Cardiac muscle cell (in vitro differentiated cells and primary cell): ENCODE measurements around the gene ZNF362. TPM values are rescaled to one million over a fixed set of nuclear protein-coding genes. Genes with fewer than 3 reads are reported as not detected.

Source experiments
- DNase-seq, 2 donors: peaks; one replicate each; pipeline versions ENCODE4 v3.0.0 to v3.0.0-alpha.2; 2010 to 2017; ENCODE audit warnings: low read depth in 1 of 2, low spot score in 1 of 2
- H3K27ac ChIP-seq: fragments of 200-600 bp; sonication (generic); 2 replicates; pipeline ENCODE4 v1.5.1; 2016
- H3K27me3 ChIP-seq: fragments of 200-600 bp; sonication (generic); 2 replicates; pipeline ENCODE4 v1.6.0; 2016; ENCODE audit warnings: control low read depth
- H3K36me3 ChIP-seq: fragments of 200-600 bp; sonication (generic); 2 replicates; pipeline ENCODE4 v1.5.1; 2016; ENCODE audit warnings: control low read depth
- H3K4me1 ChIP-seq: fragments of 200-600 bp; sonication (generic); 2 replicates; pipeline ENCODE4 v1.8.1; 2017; ENCODE audit warnings: low read depth, mild to moderate bottlenecking, mixed run types
- H3K4me3 ChIP-seq: fragments of 200-600 bp; sonication (generic); 2 replicates; pipeline ENCODE4 v1.5.1; 2016; ENCODE audit warnings: mild to moderate bottlenecking
- H3K9me3 ChIP-seq: fragments of 200-600 bp; sonication (generic); 2 replicates; pipeline ENCODE4 v1.5.1; 2017; ENCODE audit warnings: low read depth, mild to moderate bottlenecking, control low read depth
- polyA plus RNA-seq: library from polyadenylated mRNA; unstranded; fragments of >200 nt; fragmentation: Nextera tagmentation; extraction: Ambion mirVana; gene quantifications from 2 replicates; pipeline ENCODE4 v1.2.1, GENCODE V29; 2016
- total RNA-seq: library from RNA; depleted of rRNA; stranded (reverse); fragments of >200 nt; gene quantifications from 2 replicates; pipeline ENCODE4 v1.2.3, GENCODE V29; 2016
- TF ChIP-seq, protein P1 (sequence below): IDR thresholded peaks from 2 replicates; pipeline ENCODE4 v1.5.1; 2012; ENCODE audit warnings: low read depth, mild to moderate bottlenecking, low read length

Gene ZNF362
- total and polyA plus RNA-seq, 2 experiments from 2014 or later: 57.9 to 77.5 TPM

DNA sequence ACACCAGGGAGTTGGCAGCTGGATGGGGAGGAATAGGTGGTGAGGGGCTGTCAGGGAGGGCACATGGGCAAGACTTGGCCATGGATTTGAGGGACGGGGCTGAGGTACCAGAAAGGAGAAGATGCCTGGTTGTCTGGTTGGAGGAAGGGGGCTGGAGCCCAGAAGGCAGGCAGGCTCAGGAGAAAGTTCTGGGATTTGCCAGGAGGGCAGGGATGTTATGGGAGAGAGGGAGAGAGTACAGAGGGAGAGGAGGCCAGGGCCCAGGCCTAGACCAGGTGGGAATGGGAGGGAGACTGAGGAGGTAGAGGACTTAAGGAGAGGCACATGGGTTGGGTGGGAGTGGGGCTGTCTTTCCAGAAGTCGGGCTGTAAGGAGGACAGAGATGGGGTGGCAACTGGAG, 60.3 kb downstream of the ZNF362 start:
- H3K4me1 ChIP-seq: no peaks in the 10 kb centered on the region
- H3K27ac ChIP-seq: no peak overlapping the region
- TF ChIP-seq, protein P1, sequence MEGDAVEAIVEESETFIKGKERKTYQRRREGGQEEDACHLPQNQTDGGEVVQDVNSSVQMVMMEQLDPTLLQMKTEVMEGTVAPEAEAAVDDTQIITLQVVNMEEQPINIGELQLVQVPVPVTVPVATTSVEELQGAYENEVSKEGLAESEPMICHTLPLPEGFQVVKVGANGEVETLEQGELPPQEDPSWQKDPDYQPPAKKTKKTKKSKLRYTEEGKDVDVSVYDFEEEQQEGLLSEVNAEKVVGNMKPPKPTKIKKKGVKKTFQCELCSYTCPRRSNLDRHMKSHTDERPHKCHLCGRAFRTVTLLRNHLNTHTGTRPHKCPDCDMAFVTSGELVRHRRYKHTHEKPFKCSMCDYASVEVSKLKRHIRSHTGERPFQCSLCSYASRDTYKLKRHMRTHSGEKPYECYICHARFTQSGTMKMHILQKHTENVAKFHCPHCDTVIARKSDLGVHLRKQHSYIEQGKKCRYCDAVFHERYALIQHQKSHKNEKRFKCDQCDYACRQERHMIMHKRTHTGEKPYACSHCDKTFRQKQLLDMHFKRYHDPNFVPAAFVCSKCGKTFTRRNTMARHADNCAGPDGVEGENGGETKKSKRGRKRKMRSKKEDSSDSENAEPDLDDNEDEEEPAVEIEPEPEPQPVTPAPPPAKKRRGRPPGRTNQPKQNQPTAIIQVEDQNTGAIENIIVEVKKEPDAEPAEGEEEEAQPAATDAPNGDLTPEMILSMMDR: no peak
- no peaks in the 10 kb centered on the region for H3K27me3 ChIP-seq
- no peak overlapping the region for H3K4me3 ChIP-seq
- no peaks in the 10 kb centered on the region for H3K9me3 ChIP-seq
- H3K36me3 ChIP-seq: no peaks in the 10 kb centered on the region
- no peak for DNase-seq

DNA sequence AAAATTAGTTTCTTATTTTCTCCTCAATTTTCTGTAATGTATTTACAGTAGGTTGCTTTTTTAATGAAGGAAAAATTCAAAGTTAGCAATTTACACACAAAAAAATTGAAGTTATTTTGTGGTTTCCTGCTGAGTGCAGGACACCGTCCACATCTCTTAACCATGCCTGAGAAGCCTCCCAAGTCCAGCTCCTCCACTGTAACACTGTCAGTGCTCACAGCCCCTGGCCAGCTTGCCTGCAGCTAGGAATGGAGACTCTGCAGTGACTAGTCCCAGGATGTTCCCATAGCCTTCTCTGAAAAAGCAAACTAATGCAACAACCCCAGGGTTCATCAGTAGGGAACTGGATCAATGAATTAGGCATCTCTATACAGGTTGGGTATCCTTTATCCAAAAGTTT, 61.1 kb downstream of the ZNF362 start:
- H3K36me3 ChIP-seq: no peaks in the 10 kb centered on the region
- no peaks in the 10 kb centered on the region for H3K4me1 ChIP-seq
- no peak overlapping the region for H3K4me3 ChIP-seq
- H3K27me3 ChIP-seq: no peaks in the 10 kb centered on the region
- H3K27ac ChIP-seq: no peak overlapping the region
- TF ChIP-seq, protein P1: no peak
- no peaks in the 10 kb centered on the region for H3K9me3 ChIP-seq
- DNase-seq: no peak

GRCh38 chr1:33317946-33318345, 61.7 kb downstream of the ZNF362 start:
- Histone ChIP-seq H3K4me3 (no peak overlapping the region), H3K9me3 (no peaks in the 10 kb centered on the region), H3K36me3 (peaks cover 3% of the 10 kb centered on the region), H3K27me3 (no peaks in the 10 kb centered on the region), H3K4me1 (no peaks in the 10 kb centered on the region), H3K27ac (no peak overlapping the region)
- TF ChIP-seq, protein P1: no peak
- DNase-seq: no peak

- H3K9me3 ChIP-seq: no peaks in the 10 kb centered on the region
- H3K4me1 ChIP-seq: no peaks in the 10 kb centered on the region
- H3K27ac ChIP-seq: no peak overlapping the region
- TF ChIP-seq, protein P1: no peak
- no peak for DNase-seq
- H3K4me3 ChIP-seq: no peak overlapping the region
- peaks cover 10% of the 10 kb centered on the region for H3K36me3 ChIP-seq
- H3K27me3 ChIP-seq: no peaks in the 10 kb centered on the region
Observed at GRCh38 chr1:33319186-33319948, 63.1 kb downstream of the ZNF362 start.

- no peaks in the 10 kb centered on the region for H3K9me3 ChIP-seq
- peaks cover 17% of the 10 kb centered on the region for H3K36me3 ChIP-seq
- H3K4me3 ChIP-seq: no peak overlapping the region
- no peaks in the 10 kb centered on the region for H3K27me3 ChIP-seq
- H3K27ac ChIP-seq: no peak overlapping the region
- TF ChIP-seq, protein P1: no peak
- H3K4me1 ChIP-seq: no peaks in the 10 kb centered on the region
- no peak for DNase-seq
Observed at GRCh38 chr1:33319949-33320618, 63.8 kb downstream of the ZNF362 start.
